Astrocyte of the spinal cord (primary cell): ENCODE data around the gene DTX2.
"Not testable (repeated sequence)": the region's sequence is repeated elsewhere in the genome, so short reads cannot be mapped to it uniquely, and the experiment has no call there.

Experiments used
- DNase-seq: peaks from one replicate; pipeline ENCODE4 v3.0.0; 2011; ENCODE audit warnings: low read depth, low spot score
- H3K4me3 ChIP-seq: 2 replicates; pipeline ENCODE4 v1.5.1; 2011; ENCODE audit warnings: low read depth, mild to moderate bottlenecking, low read length, moderate library complexity
- CTCF ChIP-seq: IDR thresholded peaks from 2 replicates; pipeline ENCODE4 v1.5.1; 2012; ENCODE audit warnings: low read depth, mild to moderate bottlenecking, low read length, inconsistent platforms
- in situ Hi-C: cut with HindIII; loops from 2 replicates; pipeline ENCODE4 v1.10.0; 2017; ENCODE audit warnings: low sequenced_read_pairs

The DTX2 gene

GRCh38 chr7:76509931-76510877, 48.7 kb downstream of the DTX2 start, which contains the start of gene UPK3B:
Gene UPK3B (plus strand): TSS chr7:76510552. CDS start chr7:76510653, 101 bp downstream.
- no peak within 1 kb of the TSS for H3K4me3 ChIP-seq
- DNase-seq, result peak; percentile 11
- in situ Hi-C loops, result no loop called here
- TF ChIP-seq CTCF, result no peak

DNA sequence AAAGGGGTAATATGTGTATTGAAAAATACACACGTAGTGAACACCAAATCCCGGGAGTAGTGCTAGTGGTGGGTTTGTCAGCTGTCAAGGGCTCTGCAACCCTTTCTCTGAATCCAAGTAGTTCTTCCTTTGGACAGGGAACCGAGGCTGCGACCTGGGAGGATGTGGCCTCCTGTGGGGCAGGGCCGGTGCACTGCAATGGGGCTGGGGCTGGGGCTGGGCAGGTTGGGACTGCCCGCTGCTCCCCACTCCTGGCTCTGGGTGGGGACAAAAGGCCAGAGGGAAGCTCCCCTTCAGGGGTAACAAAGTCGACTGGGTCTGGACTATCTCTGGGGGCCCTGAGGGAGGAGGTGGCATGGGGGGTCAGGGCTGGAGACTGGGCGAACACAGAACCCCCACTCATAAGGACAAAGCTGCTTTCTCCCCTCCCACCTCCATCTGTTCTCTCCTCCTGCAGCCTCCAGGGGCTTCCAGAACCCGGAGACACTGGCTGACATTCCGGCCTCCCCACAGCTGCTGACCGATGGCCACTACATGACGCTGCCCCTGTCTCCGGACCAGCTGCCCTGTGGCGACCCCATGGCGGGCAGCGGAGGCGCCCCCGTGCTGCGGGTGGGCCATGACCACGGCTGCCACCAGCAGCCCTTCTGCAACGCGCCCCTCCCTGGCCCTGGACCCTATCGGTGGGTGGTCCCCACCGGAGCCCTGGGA, 49.8 kb downstream of the DTX2 start:
- in situ Hi-C loops, H3K4me3 ChIP-seq, DNase-seq: not testable (repeated sequence)

DNA sequence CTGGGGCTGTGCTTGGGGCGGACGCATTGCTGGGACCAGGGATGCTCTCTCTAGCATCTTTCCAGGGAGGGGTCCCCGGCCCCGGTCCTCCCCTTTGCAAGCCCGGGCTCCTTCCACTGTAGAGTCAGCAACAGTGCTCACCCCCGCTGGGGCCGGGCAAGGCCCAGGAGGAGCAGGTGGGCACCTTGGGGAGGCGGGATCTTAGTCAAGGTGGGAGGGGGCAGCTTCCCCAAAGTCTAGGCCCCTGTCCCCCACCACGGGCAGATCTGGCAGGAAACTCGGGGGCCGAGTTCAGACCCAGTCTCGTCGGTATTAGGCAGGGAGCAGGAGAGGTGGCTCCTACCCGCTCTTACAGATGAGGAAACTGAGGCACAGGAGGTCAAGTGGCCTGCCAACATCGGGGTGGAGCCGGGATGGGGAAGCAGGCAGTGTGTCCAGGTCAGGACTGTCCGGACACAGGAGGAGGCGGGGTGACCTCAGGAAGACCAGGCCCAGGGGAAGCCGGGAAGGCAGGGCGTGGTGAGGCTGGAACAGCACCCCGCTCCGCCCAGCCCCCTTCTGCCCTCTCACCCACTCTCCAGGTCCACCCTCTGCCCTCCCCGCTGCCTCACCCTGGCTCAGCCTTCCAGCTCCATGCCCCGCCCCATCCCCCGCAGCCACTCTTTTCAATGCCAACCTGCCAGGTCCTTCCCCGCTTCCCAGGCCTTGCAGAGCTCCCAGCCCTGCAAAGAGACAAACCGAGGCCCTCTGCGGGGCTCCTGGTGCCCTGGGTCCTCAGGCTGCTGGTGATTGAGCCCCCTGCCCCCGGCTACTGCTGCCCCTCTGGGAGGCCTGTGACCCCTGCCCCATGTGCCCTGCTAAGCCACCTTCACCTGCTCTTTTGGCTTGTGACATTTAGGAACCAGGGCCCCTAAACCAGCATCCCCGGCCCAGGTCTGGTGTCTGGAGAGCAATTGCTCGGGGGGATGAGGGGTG, 50.7 kb downstream of the DTX2 start:
- in situ Hi-C loops, H3K4me3 ChIP-seq, DNase-seq: not testable (repeated sequence)

DNA sequence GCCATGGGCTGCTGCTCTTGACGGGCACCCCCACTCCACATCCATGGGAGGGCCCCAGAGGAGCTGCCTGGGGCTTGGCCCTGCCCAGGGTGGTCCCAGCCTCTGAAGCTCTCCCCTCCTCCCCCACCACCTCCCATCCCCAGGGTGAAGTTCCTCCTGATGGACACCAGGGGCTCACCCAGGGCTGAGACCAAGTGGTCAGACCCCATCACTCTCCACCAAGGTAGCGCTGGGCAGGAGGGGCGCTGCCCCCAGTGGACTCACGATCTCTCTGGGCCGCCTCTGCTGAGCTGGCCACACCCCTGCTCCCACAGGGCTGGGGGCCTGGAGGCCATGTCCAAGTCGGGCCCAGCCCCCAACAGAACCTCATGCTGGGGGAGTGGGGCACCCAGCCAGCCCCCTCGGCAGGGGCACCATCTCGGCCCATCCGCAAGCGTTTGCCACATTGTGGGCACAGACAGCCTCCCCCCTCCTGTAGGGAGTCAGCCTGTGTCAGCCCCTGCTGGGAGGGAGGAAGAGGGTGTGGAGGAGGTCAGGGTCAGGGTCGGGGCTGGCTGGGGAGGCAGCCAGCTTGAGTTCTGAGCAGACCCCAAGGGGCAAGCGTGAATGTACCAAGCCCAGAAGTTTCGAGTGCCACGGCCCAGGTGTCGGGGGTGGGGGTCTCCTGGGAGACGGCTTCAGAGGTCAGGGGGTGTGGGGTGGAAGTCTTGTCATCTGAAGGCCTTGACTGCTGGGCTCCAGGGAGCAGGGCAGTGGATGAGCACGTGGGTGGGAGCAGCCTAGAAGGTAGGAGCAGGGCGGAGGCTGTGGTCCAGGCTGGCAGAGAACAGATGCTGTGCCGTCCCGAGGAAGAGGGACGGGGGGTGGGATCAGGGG, 51.7 kb downstream of the DTX2 start:
- H3K4me3 ChIP-seq, result no peak overlapping the region
- TF ChIP-seq CTCF, result peak; percentile 44
- DNase-seq, result no peak
- in situ Hi-C loops, result no loop called here

GRCh38 chr7:76513817-76514799, 52.6 kb downstream of the DTX2 start:
- in situ Hi-C loops, result no loop called here
- no peak for DNase-seq
- TF ChIP-seq CTCF, result no peak
- no peak overlapping the region for H3K4me3 ChIP-seq

GRCh38 chr7:76514926-76515771, 53.6 kb downstream of the DTX2 start:
- in situ Hi-C loops, result no loop called here
- no peak overlapping the region for H3K4me3 ChIP-seq
- DNase-seq, result no peak
- TF ChIP-seq CTCF, result no peak
